DND-41 (cell line): Measurements from ENCODE around the gene ISYNA1.

Source experiments
- EZH2 ChIP-seq: IDR thresholded peaks from 3 replicates; pipeline ENCODE4 v1.6.1; 2012; ENCODE audit warnings: borderline replicate concordance, low read depth, mild to moderate bottlenecking, moderate library complexity, low read length, inconsistent platforms; ENCODE audit not compliant: severe bottlenecking
- TF ChIP-seq, protein P1 (sequence below): IDR thresholded peaks from 2 replicates; pipeline ENCODE4 v1.5.1; 2012; ENCODE audit warnings: borderline replicate concordance, low read length, moderate library complexity, mild to moderate bottlenecking; ENCODE audit not compliant: poor library complexity, severe bottlenecking; ENCODE audit errors: extremely low read depth

DNA sequence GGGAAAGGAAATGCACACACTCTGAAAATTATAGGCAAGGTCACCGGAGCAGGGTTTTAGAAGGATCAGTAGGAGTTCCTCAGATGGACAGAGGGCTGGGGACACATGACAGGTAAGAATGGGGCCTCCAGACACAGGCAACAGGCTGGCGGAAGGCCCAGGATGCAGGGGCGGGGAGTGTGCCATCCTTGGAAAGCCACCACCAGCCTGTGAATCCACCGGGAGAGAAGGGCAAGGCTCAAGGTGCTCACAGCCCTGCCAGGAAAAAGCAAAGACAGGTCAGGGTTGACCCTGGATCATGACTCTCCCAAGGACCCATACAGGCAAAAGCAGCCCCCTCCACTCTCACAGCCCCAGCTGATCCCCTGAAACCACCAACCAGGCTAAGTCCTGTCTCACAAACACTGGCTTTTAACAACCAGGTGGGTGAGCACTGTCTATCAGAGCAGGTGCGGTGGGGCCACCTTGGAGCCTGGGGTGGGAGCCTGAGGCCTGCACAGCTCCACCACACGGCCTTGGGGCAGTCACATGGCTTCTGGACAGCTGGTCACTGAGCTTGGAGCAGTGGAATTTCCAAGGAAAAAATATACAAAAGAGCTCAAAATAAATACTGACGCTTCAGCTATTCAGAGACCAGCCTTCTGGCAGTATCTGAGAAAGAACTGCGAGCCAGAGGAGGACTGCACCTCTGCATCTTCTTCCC, 35.2 kb upstream of the ISYNA1 start:
- TF ChIP-seq, protein P1, sequence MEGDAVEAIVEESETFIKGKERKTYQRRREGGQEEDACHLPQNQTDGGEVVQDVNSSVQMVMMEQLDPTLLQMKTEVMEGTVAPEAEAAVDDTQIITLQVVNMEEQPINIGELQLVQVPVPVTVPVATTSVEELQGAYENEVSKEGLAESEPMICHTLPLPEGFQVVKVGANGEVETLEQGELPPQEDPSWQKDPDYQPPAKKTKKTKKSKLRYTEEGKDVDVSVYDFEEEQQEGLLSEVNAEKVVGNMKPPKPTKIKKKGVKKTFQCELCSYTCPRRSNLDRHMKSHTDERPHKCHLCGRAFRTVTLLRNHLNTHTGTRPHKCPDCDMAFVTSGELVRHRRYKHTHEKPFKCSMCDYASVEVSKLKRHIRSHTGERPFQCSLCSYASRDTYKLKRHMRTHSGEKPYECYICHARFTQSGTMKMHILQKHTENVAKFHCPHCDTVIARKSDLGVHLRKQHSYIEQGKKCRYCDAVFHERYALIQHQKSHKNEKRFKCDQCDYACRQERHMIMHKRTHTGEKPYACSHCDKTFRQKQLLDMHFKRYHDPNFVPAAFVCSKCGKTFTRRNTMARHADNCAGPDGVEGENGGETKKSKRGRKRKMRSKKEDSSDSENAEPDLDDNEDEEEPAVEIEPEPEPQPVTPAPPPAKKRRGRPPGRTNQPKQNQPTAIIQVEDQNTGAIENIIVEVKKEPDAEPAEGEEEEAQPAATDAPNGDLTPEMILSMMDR: no peak
- TF ChIP-seq EZH2: no peak
